NOMO-1 treated with DMSO at 0.1 percent for 48 hours (cell line): ENCODE measurements around the gene SH3RF1.

ENCODE experiments used
- DNase-seq: peaks from one replicate; lab custom pipeline; 2025; ENCODE audit not compliant: unreplicated experiment; lab: John Stamatoyannopoulos, UW

The SH3RF1 gene

GRCh38 chr4:169080981-169081380 is 189.8 kb downstream of the SH3RF1 start:
- no peak for DNase-seq

DNA sequence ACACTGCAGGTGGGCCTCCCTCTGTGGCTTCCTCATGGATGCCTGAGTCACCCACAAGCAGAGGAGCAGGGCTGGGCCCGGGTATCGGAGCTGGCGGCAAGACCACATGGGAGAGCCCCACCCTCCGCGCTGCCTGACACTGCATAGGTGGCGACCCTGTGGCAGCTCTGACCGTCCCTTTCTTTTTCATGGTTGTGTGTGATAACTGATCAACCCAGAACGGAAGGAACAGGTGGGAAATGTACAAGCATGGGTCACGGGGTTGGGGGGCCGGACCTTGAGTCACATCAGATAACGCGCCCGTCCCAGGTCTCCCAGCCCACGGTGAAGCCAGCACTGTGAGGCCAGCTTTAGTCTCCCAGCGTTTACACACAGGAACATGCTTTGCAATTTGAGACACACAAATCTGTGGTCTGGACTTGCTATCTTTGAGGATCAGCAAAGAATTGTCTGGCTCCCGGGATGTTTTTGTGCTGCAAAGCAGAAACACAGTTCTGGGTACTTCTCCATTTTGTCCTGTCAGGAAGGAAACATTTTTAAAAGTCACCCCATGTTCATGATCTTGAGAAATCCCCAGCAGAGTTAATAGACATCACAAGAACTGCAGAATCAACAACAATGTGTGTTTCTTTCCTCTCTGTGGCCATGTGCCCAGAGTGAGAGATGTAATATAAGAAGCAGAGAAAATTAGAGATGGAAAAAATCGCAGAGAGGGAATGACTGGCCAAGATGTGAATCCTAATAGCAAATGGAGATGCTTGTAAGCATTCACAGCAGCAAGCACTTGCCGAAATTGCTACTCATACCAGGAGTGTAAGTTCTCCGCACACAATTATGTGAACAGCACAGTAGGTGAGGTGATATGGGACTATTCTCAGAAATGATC is 190.6 kb downstream of the SH3RF1 start:
- peak; percentile 70 for DNase-seq

DNA sequence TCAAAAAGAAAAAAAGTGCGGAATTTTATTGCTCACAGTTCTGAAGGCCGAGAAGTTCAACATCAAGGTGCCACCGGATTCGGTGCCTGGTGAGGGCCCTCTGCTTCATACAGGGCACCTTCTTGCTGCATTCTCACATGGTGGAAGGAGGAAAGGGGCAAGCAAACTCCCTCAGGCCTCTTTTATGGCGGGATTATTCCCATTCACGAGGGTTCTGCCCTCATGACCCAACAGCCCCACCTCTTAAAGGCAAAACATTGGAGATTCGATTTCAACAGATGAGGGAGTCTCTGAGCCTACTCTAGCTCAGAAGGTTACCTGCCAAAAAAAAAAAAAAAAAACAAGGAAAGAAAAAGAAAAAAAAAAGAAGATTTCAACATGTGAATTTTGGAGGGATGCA is 196.6 kb downstream of the SH3RF1 start:
- no peak for DNase-seq

- no peak for DNase-seq
Observed at GRCh38 chr4:169071747-169072146, 199.0 kb downstream of the SH3RF1 start.

GRCh38 chr4:169070895-169071218 is 199.9 kb downstream of the SH3RF1 start:
- no peak for DNase-seq

DNA sequence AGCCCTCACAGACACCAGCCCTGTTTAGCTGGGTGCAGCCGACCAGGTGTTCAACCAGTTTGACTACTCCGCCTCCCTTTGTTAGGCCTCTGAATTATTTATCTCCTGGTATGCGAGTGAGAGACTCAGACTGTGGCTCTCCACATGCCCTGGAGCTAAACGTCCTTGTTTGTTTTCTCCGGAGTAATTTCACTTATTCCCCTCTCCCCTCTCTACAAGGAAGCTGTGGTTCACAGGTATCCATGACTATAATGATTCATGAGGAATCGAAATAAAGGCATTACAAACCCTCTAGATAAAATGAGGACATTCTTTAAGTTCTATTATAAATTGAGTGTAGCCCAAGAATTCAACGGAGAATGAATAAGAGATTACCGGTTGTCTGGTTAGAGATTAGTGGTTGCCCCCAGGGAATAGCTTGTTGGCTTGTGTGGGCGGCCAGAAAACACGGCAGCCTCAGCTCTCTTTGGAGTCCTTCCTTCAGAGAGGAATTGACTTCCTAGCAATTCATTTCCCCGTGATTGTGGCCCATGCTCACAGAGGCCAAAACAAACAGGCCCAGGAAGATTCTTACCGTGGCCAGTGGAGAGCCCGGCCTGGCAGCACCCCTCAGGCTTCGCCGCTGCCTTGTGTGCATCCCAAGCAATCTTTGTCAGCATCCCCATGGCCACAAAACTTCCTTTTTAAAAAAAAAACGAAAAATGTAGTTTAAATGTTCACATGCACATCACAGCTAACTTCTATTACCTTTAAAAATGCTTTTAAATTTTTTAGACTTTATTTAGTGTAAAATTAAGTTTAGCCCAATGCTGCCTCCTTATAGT is 200.5 kb downstream of the SH3RF1 start:
- no peak for DNase-seq

GRCh38 chr4:169068423-169068822 is 202.3 kb downstream of the SH3RF1 start:
- no peak for DNase-seq

- DNase-seq, result no peak
Observed at GRCh38 chr4:169066934-169067333, 203.8 kb downstream of the SH3RF1 start.

DNA sequence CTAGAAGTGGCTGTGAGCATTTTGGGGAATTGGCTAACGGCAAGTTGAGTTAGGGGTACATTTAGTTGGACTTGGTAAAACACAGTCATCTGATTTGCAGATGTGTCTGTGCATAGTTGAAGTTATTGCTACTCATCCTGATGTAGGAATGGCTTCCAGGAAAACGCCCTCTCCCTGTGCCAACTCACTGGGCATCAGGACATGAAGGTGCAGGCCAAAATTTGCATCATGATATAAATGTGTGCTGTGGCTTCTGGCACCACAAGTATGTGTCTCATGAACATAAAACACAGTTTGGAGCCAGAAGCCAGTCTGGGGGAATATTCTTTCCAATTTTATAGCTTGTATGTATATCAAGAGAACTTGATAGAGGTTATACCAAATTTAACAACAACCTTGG is 206.5 kb downstream of the SH3RF1 start:
- no peak for DNase-seq

DNA sequence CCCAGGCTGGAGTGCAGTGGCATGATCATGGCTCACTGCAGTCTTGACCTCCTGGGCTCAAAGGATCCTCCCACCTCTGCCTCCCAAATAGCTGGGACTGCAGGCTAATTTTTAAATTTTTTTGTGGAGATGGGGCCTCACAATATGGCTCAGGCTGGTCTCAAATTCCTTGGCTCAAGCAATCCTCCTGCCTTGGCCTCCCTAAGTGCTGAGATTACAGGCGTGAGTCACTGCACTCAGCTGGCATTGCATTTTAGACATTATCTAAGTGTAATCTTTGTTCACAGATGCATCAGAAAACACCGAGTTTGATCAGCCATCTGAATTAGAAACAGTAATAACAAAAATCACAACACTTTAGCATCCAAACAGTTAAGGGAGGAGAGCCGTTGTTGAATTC is 207.3 kb downstream of the SH3RF1 start:
- no peak for DNase-seq

- no peak for DNase-seq
Observed at GRCh38 chr4:169062897-169063244, 207.9 kb downstream of the SH3RF1 start.

DNA sequence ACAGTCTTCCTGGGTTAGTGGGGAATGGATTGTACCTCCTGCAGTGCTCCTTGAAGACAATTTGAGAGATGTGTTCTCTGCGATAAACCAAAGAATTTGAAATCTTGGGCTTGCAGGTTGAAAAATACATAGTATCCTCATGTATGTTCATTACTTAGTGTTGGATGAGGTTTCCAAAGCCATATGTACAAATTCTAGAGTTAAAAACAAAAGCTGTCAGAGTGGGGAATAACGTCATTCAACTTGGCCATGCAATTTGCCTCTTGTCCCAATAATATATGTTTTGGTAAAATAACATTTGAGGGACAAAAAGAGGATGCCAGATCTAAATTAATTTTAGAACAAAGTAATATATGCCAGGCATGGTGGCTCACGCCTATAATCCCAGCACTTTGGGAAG is 209.4 kb downstream of the SH3RF1 start:
- no peak for DNase-seq

DNA sequence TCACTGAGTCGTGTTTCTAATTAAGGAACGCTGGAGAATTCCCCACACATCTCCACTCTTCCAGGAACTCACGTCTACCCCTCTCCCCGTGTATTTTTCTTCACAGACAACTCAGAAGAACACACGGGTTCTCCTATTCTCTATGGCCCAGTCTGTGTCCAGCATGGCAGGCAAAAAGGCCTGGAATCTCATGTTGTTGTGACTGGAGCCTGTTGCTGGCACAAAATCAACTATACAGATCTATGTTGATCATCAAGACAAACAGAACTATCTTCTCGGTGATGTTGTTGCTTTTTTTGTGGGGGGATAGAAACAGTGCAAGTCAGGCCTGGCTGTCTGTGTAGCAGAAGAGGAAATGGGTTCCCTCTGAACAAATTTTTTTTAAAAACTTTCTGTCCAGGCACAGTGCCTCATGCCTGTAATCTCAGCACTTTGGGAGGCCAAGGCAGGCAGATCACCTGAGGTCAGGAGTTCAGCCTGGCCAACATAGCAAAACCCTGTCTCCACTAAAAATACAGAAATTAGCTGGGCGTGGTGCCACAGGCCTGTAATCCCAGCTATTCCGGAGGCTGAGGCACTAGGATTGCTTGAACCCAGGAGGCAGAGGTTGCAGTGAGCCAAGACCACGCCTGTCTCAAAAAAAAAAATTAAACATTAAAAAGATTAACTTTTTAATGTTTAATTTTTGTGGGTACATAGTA is 210.2 kb downstream of the SH3RF1 start:
- DNase-seq, result no peak

- no peak for DNase-seq
Observed at GRCh38 chr4:169059306-169060211, 211.2 kb downstream of the SH3RF1 start.

- DNase-seq, result no peak
Observed at GRCh38 chr4:169058312-169058711, 212.4 kb downstream of the SH3RF1 start.

GRCh38 chr4:169054879-169055278 is 215.9 kb downstream of the SH3RF1 start:
- DNase-seq, result no peak

DNA sequence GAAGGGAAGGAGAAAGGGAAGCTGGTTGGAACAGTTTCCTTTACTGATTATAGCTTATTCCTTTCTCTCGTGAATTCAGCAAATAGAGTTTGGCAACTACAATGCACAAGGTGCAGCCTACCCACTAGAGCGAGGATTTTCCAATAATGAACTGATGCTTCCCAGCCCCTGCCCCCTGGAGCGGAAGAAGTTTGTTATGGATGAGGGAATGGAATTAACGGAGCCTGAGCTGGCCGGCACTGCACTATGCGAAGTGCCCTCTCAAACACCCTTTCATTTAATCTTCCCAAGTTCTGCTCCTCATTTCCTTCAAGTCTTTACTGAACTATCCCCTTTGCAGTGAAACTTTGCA is 218.2 kb downstream of the SH3RF1 start:
- no peak for DNase-seq

DNA sequence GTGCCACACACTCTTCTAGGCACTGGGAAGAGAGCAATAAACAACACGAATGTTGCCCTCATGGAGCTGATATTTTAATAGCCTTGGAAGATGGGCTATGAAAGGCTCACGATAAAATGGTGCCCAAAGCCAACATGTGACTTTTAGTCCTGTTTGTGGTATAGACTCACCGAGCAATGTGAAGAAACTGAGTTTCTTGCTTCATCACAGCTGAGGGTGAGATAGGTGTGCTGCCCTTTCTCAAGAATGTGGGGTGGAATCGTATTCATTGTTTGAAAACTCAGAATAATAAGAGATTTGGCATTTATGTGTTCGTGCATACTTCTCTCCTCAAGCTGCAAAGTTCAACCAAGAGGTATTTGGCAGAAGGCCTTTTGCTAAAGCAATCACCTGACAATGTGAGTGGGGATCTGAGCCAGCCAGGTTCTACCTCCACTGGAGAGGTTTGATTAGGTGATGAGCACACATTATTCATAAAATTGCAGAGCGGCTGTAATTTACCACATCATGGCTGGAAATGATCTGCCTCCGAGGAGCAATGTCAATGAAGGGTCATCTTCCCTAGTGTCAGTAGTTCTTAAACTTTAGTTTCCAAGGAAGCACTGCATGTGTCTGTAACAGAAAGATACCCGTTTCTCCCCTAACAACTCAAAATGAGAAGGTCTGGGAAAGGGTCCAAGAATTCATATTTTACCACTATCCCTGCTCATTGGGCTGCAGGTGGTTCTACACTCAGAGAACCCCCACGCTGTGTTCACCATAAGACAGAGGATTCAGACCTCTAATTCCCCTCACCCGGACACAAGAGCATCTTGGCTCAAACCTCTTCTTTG is 218.8 kb downstream of the SH3RF1 start:
- no peak for DNase-seq

GRCh38 chr4:169050881-169051760 is 219.6 kb downstream of the SH3RF1 start:
- no peak for DNase-seq
